Measurements from ENCODE around the gene C5orf24.
A peak's percentile ranks its signal among the peaks of the same experiment; 100 is the strongest.

The C5orf24 gene

GRCh38 chr5:134905246-134905996 lies 59.7 kb downstream of the C5orf24 start (continued):
- TF ChIP-seq ZXDB (tag by site-specific recombination; IDR thresholded peaks at IDR 0.05) (peak; percentile 54; the same call in 1 of the 2 replicates), ZBTB48 (tag by site-specific recombination; IDR thresholded peaks at IDR 0.05) (0 out of 2 replicates have a peak, but pooled peaks have one; percentile 11), ZBTB17 (tag by site-specific recombination; IDR thresholded peaks at IDR 0.05) (peak; percentile 69), ZNF501 (tag by site-specific recombination; IDR thresholded peaks at IDR 0.05) (peak; percentile 80), BCL11B (tag by site-specific recombination; IDR thresholded peaks at IDR 0.05; ENCODE audit: low read depth) (peak; percentile 58; the same call in 1 of the 2 replicates), ZNF324 (tag by site-specific recombination; IDR thresholded peaks at IDR 0.05) (0 out of 2 replicates have a peak, but pooled peaks have one; percentile 52), BCL11A (tag by site-specific recombination; IDR thresholded peaks at IDR 0.05; ENCODE audit: low read depth) (peak; percentile 42; the same call in 1 of the 2 replicates), YY1 (tag by site-specific recombination; IDR thresholded peaks at IDR 0.05) (no peak), ZNF19 (tag by site-specific recombination; IDR thresholded peaks at IDR 0.05; ENCODE audit: low read depth) (no peak), SP2 (tag by site-specific recombination; IDR thresholded peaks at IDR 0.05) (peak; percentile 29; the same call in 1 of the 2 replicates), ZNF791 (tag by site-specific recombination; IDR thresholded peaks at IDR 0.05) (no peak), ZNF513 (tag by site-specific recombination; IDR thresholded peaks at IDR 0.05) (no peak), PBX3 (CRISPR knock-in tag; IDR thresholded peaks at IDR 0.05) (no peak), ZNF626 (tag by site-specific recombination; IDR thresholded peaks at IDR 0.05) (no peak), ZSCAN30 (tag by site-specific recombination; IDR thresholded peaks at IDR 0.05) (0 out of 2 replicates have a peak, but pooled peaks have one; percentile 7)

GRCh38 chr5:134906811-134907210 lies 61.0 kb downstream of the C5orf24 start:
- POLR2A ChIA-PET: no interaction called here
- Histone ChIP-seq H3K4me3 (ENCODE audit: low read depth, low read length) (no peak overlapping the region), H3K9me3 (ENCODE audit: control insufficient read depth, insufficient read depth, low read depth, low read length) (no peaks in the 10 kb centered on the region), H3K27ac (ENCODE audit: extremely low read depth, low read depth, low read length) (no peak overlapping the region), H3K4me1 (ENCODE audit: control insufficient read depth, insufficient read depth, low read length) (no peaks in the 10 kb centered on the region), H3K36me3 (ENCODE audit: control insufficient read depth in 2 of 2, insufficient read depth in 1 of 2, low read length in 2 of 2) (peaks cover 0 to 28% of the 10 kb centered on the region in 2 experiments; a peak in 2 of 3 replicates)
- no peak for TF ChIP-seq ELK4 (IDR thresholded peaks at IDR 0.05; ENCODE audit: borderline replicate concordance, low read depth, low read length)
- no peak for TF ChIP-seq ZSCAN23 (tag by site-specific recombination; IDR thresholded peaks at IDR 0.05)
- no peak for TF ChIP-seq ZFP37 (tag by site-specific recombination; IDR thresholded peaks at IDR 0.05)
- no peak for TF ChIP-seq ZNF18 (tag by site-specific recombination; IDR thresholded peaks at IDR 0.05)
- TF ChIP-seq ZNF239 (tag by site-specific recombination; IDR thresholded peaks at IDR 0.05): no peak
- TF ChIP-seq ZNF404 (tag by site-specific recombination; IDR thresholded peaks at IDR 0.05): no peak
- TF ChIP-seq SP3 (tag by site-specific recombination; IDR thresholded peaks at IDR 0.05): no peak
- TF ChIP-seq SP2 (tag by site-specific recombination; IDR thresholded peaks at IDR 0.05): no peak
- no peak for TF ChIP-seq ZNF48 (tag by site-specific recombination; IDR thresholded peaks at IDR 0.05)
- CTCF ChIA-PET: interaction anchor here (0.7 kb wide), 1 partner anchor 10 kb away, joined by 3 read pairs; no protein-coding TSS in a partner anchor
